HG02623 (cell line): Measurements from ENCODE around the gene HNRNPD.
A peak's percentile ranks its signal among the peaks of the same experiment; 100 is the strongest.
"Not testable (repeated sequence)": the region's sequence is repeated elsewhere in the genome, so short reads cannot be mapped to it uniquely, and the experiment has no call there.

Experiments
- ATAC-seq: cut with Tn5 transposase; IDR thresholded peaks from one replicate; pipeline ENCODE4 v1.9.1; 2021; ENCODE audit warnings: moderate library complexity; ENCODE audit not compliant: unreplicated experiment

HNRNPD gene, protein sequence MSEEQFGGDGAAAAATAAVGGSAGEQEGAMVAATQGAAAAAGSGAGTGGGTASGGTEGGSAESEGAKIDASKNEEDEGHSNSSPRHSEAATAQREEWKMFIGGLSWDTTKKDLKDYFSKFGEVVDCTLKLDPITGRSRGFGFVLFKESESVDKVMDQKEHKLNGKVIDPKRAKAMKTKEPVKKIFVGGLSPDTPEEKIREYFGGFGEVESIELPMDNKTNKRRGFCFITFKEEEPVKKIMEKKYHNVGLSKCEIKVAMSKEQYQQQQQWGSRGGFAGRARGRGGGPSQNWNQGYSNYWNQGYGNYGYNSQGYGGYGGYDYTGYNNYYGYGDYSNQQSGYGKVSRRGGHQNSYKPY

DNA sequence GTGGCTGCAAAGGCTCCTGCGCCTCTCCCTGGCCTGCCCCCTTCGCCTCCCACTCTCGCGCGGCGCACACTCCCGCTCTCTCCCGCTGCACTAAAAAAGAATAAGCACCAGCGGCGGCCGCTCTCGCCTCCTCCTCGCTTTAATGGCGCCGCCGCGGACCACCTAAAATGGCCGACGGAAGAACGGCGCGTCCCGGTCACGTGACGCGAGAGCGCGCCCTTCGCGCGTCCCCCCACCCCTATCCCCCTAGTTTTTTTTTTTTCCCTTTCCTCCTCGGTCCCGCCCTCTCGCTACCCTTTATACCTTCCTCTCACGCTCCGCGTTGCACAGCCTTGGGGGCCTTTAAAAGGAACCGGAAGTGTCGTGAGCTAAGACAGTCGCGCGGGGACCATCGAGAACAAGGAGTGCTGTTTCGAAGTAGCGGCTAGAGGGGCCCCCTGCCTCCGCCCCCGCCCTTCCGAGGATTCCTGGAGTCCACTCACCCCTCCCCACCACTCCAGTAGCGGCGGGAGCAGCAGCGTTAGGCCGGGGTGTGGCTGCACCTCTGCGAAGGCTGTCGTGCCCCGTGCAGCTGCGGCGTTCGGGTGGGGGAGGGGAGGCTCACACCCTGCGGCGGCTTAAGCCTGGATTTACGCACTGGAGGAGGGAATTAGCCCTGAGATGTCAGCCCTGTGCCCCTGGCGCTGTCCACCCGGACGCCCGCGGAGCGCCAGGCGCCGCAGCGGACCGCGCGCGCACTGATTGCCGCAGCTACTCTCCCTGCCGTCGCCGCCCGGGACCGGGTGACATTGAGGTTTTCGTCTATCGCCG is at the start of gene HNRNPD:
HNRNPD (minus strand) TSS at position 176 of the 810 bp plus-strand sequence. CDS start 313 bp downstream, outside the sequence.
- peak; percentile 94 for ATAC-seq

DNA sequence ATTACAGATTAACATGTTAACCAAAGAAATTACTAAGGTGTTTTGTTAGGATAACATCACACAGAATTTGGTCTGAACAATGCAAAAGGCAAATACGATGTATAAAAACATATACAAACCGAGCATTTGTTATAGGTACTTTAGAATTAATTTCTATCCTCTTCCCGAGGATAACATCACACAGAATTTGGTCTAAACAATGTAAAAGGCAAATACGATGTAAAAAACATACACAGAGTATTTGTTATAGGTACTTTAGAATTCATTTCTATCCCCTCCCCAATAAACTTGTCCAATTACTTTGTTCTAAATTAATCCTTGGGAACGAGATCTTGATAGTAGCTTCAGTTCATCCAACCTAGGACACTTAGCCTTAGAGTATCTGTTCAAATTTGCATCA is 48.8 kb upstream of the HNRNPD start:
- ATAC-seq, result no peak

DNA sequence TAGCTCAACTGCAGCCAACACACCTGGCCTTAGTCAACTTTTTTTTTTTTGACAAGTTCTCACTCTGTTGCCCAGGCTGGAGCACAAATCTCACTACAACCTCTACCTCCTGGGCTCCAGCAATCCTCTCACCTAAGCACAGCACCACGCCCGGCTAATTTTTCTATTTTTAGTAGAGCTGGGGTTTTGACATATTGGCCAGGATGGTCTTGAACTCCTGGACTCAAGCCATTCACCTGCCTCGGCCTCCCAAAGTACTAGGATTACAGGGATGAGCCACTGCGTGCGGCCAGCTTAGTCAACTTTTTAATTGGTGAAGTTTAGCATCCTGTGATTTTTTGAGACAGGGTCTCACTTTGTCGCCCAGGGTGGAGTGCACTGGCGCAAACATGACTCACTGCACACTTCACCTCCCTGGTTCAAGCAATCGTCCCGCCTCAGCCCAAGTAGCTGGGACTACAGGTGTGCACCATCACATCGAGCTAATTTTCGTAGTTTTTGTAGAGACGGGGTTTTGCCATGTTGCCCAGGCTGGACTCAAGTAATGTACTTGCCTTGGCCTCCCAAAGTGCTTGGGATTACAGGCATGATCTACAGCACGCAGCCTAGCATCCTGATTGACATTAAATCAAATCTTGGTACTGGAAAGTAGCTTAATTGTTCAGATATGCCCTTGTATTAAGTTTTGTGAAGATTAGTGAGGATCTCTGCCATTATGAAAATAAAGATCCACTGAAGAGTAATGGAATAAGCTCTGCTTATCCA is 48.2 kb upstream of the HNRNPD start:
- ATAC-seq, result no peak

- no peak for ATAC-seq
Measured at GRCh38 chr4:82419451-82419850, 45.7 kb upstream of the HNRNPD start.

GRCh38 chr4:82415922-82416365 is 42.2 kb upstream of the HNRNPD start:
- no peak for ATAC-seq

GRCh38 chr4:82415061-82415460 is 41.3 kb upstream of the HNRNPD start:
- not testable (repeated sequence) for ATAC-seq

DNA sequence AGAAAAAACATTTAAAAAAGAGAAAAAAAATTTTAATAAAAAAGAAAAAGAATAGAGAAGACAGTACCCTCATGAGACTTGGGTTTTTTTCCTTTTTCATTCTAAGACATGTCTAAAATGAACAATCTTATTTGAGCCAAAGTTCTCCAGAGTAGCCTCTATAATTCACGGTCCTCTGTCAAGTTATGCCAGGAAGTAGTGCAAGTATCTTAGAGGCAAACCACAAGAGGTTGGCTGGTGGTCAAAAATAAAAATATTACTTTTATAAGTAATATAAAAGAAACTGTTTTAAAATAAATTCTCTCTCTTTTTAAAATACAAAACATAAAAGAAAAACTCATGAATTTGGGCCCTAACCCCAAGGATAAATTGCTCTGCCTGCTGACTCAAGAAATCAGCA is 29.9 kb upstream of the HNRNPD start:
- no peak for ATAC-seq

DNA sequence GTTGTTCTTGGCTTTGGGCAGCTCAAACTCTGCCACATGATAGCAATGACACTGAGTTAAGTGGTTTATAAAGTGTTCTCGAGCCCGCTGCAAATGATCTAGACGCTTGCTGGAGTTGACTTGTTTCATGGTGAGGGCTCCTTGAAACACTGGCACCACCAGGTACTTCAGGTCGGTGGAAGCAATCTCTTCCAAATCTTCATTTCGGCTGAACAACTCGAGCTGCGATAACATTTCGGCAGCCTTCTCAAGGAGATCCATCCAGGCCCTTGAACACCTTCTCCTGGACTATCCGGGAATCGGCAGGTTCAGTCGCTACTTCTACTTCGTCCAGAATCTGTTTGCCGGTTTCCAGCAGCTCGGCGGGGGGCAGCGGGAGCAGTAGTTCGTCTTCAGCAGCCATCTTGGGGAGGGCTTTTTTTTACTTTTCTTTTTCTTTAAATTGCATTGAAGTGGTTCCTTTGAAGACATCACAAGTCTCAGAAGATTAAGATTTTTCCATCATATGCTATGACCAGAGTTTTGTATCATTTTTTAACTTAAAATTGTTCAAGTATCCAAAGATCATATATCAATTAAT is 28.5 kb upstream of the HNRNPD start:
- no peak for ATAC-seq

GRCh38 chr4:82401600-82401999 is 27.8 kb upstream of the HNRNPD start:
- no peak for ATAC-seq

GRCh38 chr4:82398263-82398662 is 24.5 kb upstream of the HNRNPD start:
- ATAC-seq, result no peak

DNA sequence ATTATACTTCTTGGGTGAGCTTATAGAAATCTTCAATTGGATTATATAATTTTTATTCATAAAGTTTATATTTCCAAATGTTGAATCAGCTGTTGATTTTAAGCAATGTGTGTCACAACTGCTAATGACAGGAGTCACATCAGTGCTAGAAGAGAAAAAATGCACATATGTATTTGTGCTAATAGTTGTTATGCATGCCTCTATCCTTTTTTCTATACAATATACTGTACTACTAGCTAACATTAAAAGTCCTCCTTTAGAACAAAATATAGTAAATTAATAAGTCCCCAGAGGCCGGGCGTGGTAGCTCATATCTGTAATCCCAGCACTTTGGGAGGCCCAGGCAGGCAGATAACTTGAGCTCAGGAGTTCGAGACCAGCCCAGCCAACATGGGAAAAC is 23.7 kb upstream of the HNRNPD start:
- ATAC-seq, result no peak

GRCh38 chr4:82394896-82395295 is 21.1 kb upstream of the HNRNPD start:
- no peak for ATAC-seq

- not testable (repeated sequence) for ATAC-seq
Measured at GRCh38 chr4:82390061-82390460, 16.3 kb upstream of the HNRNPD start.

DNA sequence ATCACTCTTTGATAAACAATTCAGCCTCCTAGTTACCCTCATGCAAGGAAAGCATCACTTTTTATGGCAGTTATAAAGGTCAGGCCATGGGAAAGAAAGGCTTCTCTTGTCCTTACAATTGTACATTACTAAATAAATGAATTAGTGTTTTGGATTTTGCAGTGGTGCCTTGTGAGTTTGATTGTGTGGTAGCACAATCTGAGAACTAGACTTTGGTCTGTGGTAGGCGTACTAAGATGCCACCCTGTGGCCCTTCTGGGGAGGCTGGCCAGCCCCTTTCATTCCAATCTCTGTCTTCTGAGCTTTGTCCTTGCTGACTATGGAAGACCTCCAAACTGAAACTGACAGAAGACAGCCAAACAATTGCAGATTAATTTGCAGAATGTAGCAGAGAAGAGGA is 14.6 kb upstream of the HNRNPD start:
- ATAC-seq, result no peak

GRCh38 chr4:82386312-82386711 is 12.5 kb upstream of the HNRNPD start:
- ATAC-seq, result not testable (repeated sequence)

GRCh38 chr4:82382751-82383150 is 9.0 kb upstream of the HNRNPD start:
- no peak for ATAC-seq

GRCh38 chr4:82381661-82382296 is 8.0 kb upstream of the HNRNPD start:
- no peak for ATAC-seq

GRCh38 chr4:82381235-82381634 is 7.4 kb upstream of the HNRNPD start:
- no peak for ATAC-seq

- no peak for ATAC-seq
Measured at GRCh38 chr4:82380831-82381230, 7.0 kb upstream of the HNRNPD start.

DNA sequence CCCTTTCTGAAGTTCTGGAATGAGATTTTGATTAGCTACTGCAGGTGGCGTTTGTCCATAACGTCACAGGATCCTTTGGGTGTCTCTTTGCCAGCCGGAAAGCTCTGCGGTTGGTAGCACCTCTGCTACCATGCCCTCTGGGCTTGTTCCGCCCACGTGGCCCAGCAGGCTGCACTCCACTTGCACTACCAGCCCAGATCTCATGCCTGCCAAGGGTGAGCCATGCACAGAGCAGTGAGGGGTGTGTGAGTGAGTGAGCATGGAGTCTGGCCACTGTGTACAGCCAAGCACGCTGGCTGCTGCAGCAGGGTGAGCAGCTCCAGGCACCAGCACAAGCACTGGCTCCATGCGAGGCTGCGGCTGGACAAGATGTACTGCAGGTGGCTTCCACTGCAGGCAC is 6.6 kb upstream of the HNRNPD start:
- no peak for ATAC-seq

- no peak for ATAC-seq
Measured at GRCh38 chr4:82376109-82376508, 2.3 kb upstream of the HNRNPD start.
